Activated T-helper 1 cell treated with Interleukin-2 at 50 U/mL for 16 hours (primary cell): ENCODE data around the gene ZNF385B.

Experiments
- DNase-seq: peaks from one replicate; pipeline ENCODE4 v3.0.0-alpha.2; 2020; ENCODE audit warnings: low read depth

Gene ZNF385B

GRCh38 chr2:179551539-179552045 is 309.8 kb downstream of the ZNF385B start:
- DNase-seq, result no peak

DNA sequence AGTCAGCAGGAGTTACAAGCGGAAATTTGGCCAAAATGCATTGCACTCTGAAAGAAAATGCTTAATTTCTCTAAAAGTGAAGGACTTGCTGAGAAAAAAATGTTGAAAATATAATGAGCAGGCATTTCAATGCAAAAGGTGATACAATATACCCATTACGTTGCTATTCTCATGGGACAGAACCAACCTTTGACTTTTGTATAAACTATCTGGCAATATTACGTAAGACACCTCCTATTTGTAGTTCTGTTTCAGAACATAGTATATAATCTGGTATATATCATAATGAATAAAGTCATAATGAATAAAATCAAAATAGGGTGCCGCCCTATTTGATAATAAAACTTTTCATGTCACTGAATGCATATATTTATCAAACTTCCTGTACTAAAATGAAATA is 310.6 kb downstream of the ZNF385B start:
- DNase-seq, result no peak

DNA sequence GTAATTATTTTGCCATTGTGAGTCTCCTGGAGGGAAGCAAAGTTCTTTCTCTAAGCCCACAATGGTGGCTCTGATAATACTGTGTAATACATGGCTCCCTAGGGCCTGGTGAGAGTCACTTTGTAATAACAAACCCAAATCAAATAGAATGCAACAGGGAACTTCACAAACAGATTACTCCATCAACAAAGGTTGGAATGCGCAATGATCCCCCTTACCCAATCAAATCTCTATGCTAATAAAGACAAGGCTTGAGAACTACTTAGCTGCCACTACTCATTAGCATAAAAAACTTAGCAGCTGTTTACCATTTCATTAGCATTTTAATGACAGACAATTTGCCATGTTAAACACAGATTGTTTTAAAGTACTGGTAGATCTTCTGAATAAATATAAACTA is 311.2 kb downstream of the ZNF385B start:
- DNase-seq, result no peak

GRCh38 chr2:179546656-179547055 is 314.8 kb downstream of the ZNF385B start:
- no peak for DNase-seq

GRCh38 chr2:179545024-179545423 is 316.4 kb downstream of the ZNF385B start:
- DNase-seq, result no peak

GRCh38 chr2:179543361-179543901 is 318.0 kb downstream of the ZNF385B start:
- no peak for DNase-seq

DNA sequence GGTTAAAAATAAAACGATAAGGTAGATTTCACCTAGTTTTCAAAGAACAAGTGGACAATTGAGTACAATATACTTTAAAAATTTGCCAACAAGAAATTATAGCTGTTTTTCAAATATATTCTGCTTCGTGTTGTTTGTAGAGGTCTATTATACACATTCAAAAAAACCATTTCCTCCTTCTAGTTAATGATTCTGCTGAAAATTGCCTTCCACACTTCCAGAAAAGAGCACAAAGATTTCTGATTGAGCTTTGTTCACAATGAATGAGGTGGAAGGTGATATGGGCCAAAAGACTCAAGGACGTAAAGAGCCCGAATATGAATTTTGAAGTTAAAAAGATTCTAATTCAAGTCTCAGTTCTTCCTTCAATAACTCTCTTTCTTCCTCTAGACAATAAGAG is 319.8 kb downstream of the ZNF385B start:
- no peak for DNase-seq

GRCh38 chr2:179539124-179539511 is 322.3 kb downstream of the ZNF385B start:
- no peak for DNase-seq

- no peak for DNase-seq
Measured at GRCh38 chr2:179538406-179539123, 322.8 kb downstream of the ZNF385B start.

DNA sequence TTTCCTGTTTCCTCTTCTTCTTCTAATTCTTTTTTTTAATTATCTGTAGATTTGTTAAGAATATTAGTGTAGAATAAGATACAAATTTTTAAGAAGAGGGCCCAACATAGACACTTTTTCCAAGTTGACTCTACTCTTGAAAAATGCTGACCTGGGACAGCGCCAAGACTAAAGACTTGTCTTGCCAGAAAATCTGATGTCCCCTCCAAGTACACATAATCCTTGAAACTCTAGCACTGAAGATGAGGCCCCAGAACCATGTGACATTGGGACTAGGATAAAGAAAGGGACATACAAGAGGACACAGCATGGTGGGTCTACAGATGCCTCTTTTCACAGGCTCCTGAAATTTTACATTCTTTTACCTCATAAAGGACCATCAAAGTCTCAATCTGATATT is 325.2 kb downstream of the ZNF385B start:
- DNase-seq, result no peak

DNA sequence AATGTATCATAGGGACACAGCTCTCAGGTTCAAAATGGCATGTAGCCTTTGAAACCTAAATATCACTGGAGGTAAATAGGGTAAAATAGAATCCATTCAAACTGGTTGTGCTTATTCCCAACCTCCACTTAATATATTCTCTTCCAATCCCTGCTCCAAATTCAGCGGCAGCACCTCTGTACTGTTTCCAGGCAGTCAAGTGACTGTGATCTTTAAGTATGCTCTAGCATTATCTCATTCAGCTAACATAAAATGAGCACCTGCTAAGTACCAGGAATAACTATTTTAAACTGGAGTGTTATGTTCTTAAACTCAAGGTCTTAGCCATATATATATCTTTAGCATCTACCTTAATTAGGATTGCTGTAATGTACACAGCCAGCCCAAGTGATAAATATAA is 327.5 kb downstream of the ZNF385B start:
- no peak for DNase-seq

DNA sequence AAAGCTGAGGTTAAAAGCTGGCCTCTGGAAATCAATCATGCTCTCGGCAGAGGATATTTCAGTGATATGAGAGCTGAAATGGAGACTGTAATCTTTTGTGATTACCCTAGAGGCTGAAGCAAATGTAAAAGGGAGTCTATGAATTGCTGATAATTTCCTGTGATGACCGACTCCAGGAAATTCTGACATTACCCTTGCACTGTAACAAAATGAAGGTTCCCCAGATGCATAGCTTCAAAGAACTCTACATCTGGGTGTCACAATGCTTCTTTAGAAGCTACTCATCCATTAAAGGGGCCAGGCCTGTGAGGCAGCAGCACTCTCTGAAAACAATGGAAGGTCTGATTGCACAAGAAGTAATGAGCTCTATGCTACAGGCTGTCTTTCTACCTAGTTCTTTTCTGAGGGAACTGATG is 328.5 kb downstream of the ZNF385B start:
- no peak for DNase-seq

GRCh38 chr2:179528576-179529069 is 332.8 kb downstream of the ZNF385B start:
- no peak for DNase-seq

GRCh38 chr2:179525340-179525739 is 336.1 kb downstream of the ZNF385B start:
- no peak for DNase-seq

GRCh38 chr2:179524809-179525339 is 336.5 kb downstream of the ZNF385B start:
- no peak for DNase-seq

GRCh38 chr2:179521944-179522343 is 339.5 kb downstream of the ZNF385B start:
- no peak for DNase-seq

- no peak for DNase-seq
Measured at GRCh38 chr2:179518830-179519229, 342.6 kb downstream of the ZNF385B start.

- DNase-seq, result no peak
Measured at GRCh38 chr2:179513181-179513580, 348.2 kb downstream of the ZNF385B start.

- DNase-seq, result no peak
Measured at GRCh38 chr2:179512281-179513035, 349.0 kb downstream of the ZNF385B start.

GRCh38 chr2:179511105-179511789 is 350.2 kb downstream of the ZNF385B start:
- no peak for DNase-seq

GRCh38 chr2:179495315-179495714 is 366.1 kb downstream of the ZNF385B start:
- DNase-seq, result no peak

GRCh38 chr2:179488563-179488962 is 372.8 kb downstream of the ZNF385B start:
- no peak for DNase-seq
